Measurements from ENCODE around the gene DHPS.
"Not testable (repeated sequence)": the region's sequence is repeated elsewhere in the genome, so short reads cannot be mapped to it uniquely, and the experiment has no call there.

DHPS gene

DNA sequence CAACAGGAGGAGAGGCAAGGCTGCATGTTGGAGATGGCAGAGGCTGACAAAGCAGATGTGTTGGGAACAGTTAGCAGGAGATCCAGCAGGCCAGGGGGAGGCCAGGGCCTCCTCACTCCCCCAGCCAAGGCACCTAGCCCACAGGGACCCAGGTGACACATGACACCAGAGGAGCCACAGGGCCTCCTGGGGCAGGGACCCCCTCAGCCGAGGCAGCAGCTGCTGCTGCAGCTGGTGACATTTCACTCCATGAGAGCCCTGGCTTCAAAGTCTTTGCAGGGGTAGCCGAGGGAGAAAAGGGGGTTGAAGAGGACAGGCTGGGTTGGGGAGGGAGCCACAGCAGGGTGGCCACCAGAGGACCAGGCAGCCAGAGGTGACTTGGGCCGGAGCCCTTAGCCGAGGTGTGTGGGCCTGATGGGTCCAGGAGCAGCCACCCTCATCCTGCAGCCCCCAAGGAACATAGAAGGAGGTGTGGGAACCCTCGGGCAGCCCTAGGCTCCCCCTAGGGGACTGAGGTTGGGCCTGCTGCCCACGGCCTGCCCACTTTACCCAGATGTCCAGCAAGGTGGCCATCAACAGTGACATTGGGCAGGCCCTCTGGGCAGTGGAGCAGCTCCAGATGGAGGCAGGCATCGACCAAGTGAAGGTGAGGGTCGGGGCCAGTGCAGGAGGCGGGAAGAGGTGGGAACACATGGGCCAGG, 6.0 kb upstream of the DHPS start, which contains the start of gene GNG14:
TSS of gene GNG14 (plus strand) at position 503 of the 701 bp plus-strand sequence. CDS start at position 554, 51 bp downstream.
- Histone ChIP-seq H3K4me3 (ENCODE audit: low read length) (no peak within 1 kb of the TSS), H3K4me1 (ENCODE audit: control insufficient read depth, insufficient read depth, low read length) (no peaks in the 10 kb centered on the region), H3K27me3 (ENCODE audit: control insufficient read depth, insufficient read depth, low read length) (no peaks in the 10 kb centered on the region), H3K9ac (ENCODE audit: low read length) (peak within 1 kb of the TSS; percentile 25), H3K9me3 (ENCODE audit: control insufficient read depth, low read length) (no peaks in the 10 kb centered on the region), H3K36me3 (ENCODE audit: control insufficient read depth, insufficient read depth, low read length) (no peaks in the 10 kb centered on the region)

DNA sequence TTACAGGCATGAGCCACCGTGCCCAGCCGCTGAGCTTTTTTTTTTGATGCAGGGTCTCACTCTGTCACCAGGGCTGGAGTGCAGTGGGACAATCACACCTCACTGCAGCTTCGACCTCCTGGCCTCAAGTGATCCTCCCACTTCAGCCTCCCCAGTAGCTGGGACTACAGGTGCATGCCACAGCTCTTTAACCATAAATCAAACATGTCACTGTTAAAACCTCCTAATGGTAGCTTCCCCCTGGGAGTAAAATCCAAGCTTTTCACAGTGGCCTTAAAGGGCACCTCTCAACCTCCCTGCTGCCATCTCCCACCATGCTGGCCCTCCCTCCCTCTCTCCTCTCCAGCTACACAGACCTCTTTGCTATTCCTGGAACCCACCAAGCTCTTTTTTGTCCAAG, 4.2 kb upstream of the DHPS start:
- Histone ChIP-seq H3K9me3 (ENCODE audit: control insufficient read depth, low read length) (no peaks in the 10 kb centered on the region), H3K4me3 (ENCODE audit: low read length) (no peak overlapping the region), H3K36me3 (ENCODE audit: control insufficient read depth, insufficient read depth, low read length) (no peaks in the 10 kb centered on the region), H3K9ac (ENCODE audit: low read length) (no peak overlapping the region), H3K27me3 (ENCODE audit: control insufficient read depth, insufficient read depth, low read length) (no peaks in the 10 kb centered on the region), H3K4me1 (ENCODE audit: control insufficient read depth, insufficient read depth, low read length) (no peaks in the 10 kb centered on the region)

DNA sequence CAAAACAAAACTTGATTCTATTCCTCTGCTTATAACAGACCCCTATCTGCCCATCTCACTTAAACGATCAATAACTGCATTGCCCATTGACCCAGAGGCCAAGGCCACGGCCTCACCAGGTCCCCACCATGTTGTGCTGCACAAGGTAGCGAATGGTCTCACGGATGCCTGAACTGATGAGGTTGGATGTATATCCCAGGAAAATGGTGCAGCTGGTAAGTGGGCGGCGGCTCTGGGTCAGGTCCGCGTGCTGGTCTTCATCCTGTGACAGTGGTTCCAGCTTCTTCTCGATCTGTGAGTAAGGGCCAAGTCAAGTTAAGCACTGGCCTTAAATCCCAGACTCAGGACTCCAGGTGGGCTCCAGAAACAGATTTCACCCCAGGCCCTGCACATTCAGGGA, 1.6 kb downstream of the DHPS start:
- Histone ChIP-seq H3K27me3 (ENCODE audit: control insufficient read depth, insufficient read depth, low read length) (no peaks in the 10 kb centered on the region), H3K9me3 (ENCODE audit: control insufficient read depth, low read length) (no peaks in the 10 kb centered on the region), H3K9ac (ENCODE audit: low read length) (no peak overlapping the region), H3K4me1 (ENCODE audit: control insufficient read depth, insufficient read depth, low read length) (no peaks in the 10 kb centered on the region), H3K4me3 (ENCODE audit: low read length) (no peak overlapping the region), H3K36me3 (ENCODE audit: control insufficient read depth, insufficient read depth, low read length) (peaks cover 16% of the 10 kb centered on the region)

DNA sequence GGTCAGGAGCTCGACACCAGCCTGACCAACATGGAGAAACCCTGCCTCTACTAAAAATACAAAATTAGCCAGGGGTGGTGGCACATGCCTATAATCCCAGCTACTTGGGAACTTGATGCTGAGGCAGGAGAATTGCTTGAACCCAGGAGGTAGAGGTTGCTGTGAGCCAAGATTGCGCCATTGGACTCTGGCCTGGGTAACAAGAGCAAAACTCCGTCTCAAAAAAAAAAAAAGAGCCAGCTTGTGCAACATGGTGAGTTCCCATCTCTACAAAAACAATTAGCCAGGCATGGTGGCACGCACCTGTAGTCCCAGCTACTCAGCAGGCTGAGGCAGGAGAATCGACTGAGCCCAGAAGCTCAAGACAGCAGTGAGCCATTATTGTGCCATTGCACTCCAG, 3.6 kb downstream of the DHPS start:
- H3K9me3 ChIP-seq (ENCODE audit: control insufficient read depth, low read length); H3K4me1 ChIP-seq (ENCODE audit: control insufficient read depth, insufficient read depth, low read length); H3K4me3 ChIP-seq (ENCODE audit: low read length); H3K9ac ChIP-seq (ENCODE audit: low read length); H3K27me3 ChIP-seq (ENCODE audit: control insufficient read depth, insufficient read depth, low read length): not testable (repeated sequence)
- H3K36me3 ChIP-seq (ENCODE audit: control insufficient read depth, insufficient read depth, low read length): peaks cover 16% of the 10 kb centered on the region

DNA sequence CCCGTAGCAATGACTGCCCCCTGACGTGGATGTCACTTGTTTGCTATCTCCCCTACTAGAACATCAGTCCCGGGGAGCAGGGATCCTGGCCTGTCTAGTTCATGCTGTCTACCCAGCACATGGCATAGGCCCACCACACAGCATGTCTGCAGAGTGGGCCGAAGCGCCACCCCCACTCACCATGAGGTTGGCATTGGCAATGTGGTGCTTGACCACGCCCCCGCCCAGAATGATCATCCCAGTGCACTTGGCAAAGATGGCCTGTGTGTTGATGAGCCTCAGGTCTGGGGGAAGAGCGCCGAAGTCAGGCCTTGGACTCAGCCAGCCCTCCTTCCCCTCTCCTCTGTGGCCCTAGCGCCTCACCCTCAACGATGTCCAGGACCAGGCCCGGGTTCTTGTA, 4.8 kb downstream of the DHPS start:
- no peaks in the 10 kb centered on the region for H3K9me3 ChIP-seq (ENCODE audit: control insufficient read depth, low read length)
- no peak overlapping the region for H3K4me3 ChIP-seq (ENCODE audit: low read length)
- H3K4me1 ChIP-seq (ENCODE audit: control insufficient read depth, insufficient read depth, low read length): no peaks in the 10 kb centered on the region
- H3K36me3 ChIP-seq (ENCODE audit: control insufficient read depth, insufficient read depth, low read length): peaks cover 16% of the 10 kb centered on the region
- H3K9ac ChIP-seq (ENCODE audit: low read length): no peak overlapping the region
- H3K27me3 ChIP-seq (ENCODE audit: control insufficient read depth, insufficient read depth, low read length): no peaks in the 10 kb centered on the region

DNA sequence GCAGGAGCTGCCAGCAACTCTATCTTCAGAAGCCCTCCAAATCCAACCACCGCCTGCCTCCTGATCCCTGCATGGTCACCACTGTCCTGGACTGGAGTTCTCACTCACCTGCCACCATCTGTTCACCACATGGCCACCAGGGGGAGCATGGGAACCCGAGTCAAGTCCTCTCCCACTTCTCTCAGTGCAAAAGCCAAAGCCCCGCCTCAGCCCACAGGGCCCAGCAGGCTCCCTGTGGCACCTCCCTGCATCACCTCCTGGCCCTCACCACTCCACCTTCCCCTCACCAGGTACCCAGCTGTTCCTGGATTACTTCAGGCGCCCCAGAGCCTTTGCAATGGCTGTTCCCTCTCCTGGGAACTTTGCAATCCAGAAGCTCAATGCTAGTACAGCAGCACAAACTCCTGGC, 5.3 kb downstream of the DHPS start:
- no peaks in the 10 kb centered on the region for H3K9me3 ChIP-seq (ENCODE audit: control insufficient read depth, low read length)
- peaks cover 16% of the 10 kb centered on the region for H3K36me3 ChIP-seq (ENCODE audit: control insufficient read depth, insufficient read depth, low read length)
- no peaks in the 10 kb centered on the region for H3K27me3 ChIP-seq (ENCODE audit: control insufficient read depth, insufficient read depth, low read length)
- H3K4me3 ChIP-seq (ENCODE audit: low read length): no peak overlapping the region
- H3K9ac ChIP-seq (ENCODE audit: low read length): no peak overlapping the region
- no peaks in the 10 kb centered on the region for H3K4me1 ChIP-seq (ENCODE audit: control insufficient read depth, insufficient read depth, low read length)

DNA sequence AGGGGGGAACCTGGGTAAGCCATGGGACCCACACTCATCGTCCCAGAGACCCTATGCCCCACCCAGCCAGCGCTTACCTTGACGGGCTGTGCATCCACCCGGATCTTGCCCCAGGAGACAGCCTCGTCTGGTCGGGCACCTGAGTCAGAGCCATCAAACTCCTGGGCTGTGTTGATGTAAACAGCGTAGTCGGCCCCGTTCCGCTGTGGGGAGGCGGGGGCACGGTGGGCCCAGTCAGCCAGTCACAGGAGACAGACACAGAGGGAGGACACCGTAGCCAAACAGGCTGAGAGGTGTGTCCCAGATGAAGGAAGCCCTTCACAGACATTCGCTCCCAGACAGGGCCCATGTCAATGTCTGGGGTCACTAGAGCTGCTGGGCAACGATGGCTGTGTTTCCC, 5.7 kb downstream of the DHPS start:
- no peaks in the 10 kb centered on the region for H3K4me1 ChIP-seq (ENCODE audit: control insufficient read depth, insufficient read depth, low read length)
- H3K36me3 ChIP-seq (ENCODE audit: control insufficient read depth, insufficient read depth, low read length): peaks cover 16% of the 10 kb centered on the region
- no peak overlapping the region for H3K4me3 ChIP-seq (ENCODE audit: low read length)

DNA sequence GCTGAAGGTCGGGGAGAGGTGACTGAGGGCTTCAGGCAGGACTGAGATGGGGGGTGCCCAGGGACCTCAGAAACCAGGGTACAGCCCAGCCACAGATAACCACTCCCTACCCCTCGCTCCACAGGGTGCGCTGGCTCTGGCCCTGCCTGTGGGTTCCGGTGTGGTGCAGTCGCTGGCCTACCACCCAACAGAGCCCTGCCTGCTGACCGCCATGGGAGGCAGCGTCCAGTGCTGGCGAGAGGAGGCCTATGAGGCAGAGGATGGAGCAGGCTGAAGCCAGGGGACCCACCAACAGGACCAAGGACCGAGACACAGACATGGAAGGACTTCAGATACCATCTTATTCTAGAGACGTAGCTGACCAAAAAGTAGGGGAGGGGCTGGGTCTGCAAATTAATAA, 6.3 kb downstream of the DHPS start:
- no peaks in the 10 kb centered on the region for H3K9me3 ChIP-seq (ENCODE audit: control insufficient read depth, low read length)
- H3K36me3 ChIP-seq (ENCODE audit: control insufficient read depth, insufficient read depth, low read length): peaks cover 16% of the 10 kb centered on the region
- H3K4me1 ChIP-seq (ENCODE audit: control insufficient read depth, insufficient read depth, low read length): peaks cover 4% of the 10 kb centered on the region
- H3K4me3 ChIP-seq (ENCODE audit: low read length): no peak overlapping the region
- no peaks in the 10 kb centered on the region for H3K27me3 ChIP-seq (ENCODE audit: control insufficient read depth, insufficient read depth, low read length)
- H3K9ac ChIP-seq (ENCODE audit: low read length): no peak overlapping the region

More for the DNA sequence above, 5.7 kb downstream of the DHPS start:
- Histone ChIP-seq H3K9me3 (ENCODE audit: control insufficient read depth, low read length) (no peaks in the 10 kb centered on the region), H3K27me3 (ENCODE audit: control insufficient read depth, insufficient read depth, low read length) (no peaks in the 10 kb centered on the region), H3K9ac (ENCODE audit: low read length) (no peak overlapping the region)

DNA sequence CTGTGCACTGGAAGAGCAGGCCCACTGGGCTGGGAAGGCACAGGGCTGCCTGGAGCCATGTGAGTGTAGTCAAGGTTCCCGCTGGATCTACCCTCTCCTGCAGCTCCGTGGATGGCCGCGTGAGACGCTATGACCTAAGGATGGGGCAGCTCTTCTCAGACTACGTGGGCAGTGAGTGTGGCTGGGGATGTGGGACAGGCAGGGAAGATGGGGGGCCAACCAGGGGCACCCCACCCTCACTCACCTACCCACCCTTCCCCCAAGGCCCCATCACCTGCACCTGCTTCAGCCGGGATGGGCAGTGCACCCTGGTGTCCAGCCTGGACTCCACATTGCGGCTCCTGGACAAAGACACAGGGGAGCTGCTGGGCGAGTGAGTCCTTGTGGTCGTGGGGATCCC, 8.9 kb downstream of the DHPS start:
- Histone ChIP-seq H3K4me3 (ENCODE audit: low read length) (no peak overlapping the region), H3K27me3 (ENCODE audit: control insufficient read depth, insufficient read depth, low read length) (no peaks in the 10 kb centered on the region), H3K9ac (ENCODE audit: low read length) (no peak overlapping the region), H3K9me3 (ENCODE audit: control insufficient read depth, low read length) (no peaks in the 10 kb centered on the region), H3K4me1 (ENCODE audit: control insufficient read depth, insufficient read depth, low read length) (peaks cover 21% of the 10 kb centered on the region), H3K36me3 (ENCODE audit: control insufficient read depth, insufficient read depth, low read length) (peaks cover 16% of the 10 kb centered on the region)

DNA sequence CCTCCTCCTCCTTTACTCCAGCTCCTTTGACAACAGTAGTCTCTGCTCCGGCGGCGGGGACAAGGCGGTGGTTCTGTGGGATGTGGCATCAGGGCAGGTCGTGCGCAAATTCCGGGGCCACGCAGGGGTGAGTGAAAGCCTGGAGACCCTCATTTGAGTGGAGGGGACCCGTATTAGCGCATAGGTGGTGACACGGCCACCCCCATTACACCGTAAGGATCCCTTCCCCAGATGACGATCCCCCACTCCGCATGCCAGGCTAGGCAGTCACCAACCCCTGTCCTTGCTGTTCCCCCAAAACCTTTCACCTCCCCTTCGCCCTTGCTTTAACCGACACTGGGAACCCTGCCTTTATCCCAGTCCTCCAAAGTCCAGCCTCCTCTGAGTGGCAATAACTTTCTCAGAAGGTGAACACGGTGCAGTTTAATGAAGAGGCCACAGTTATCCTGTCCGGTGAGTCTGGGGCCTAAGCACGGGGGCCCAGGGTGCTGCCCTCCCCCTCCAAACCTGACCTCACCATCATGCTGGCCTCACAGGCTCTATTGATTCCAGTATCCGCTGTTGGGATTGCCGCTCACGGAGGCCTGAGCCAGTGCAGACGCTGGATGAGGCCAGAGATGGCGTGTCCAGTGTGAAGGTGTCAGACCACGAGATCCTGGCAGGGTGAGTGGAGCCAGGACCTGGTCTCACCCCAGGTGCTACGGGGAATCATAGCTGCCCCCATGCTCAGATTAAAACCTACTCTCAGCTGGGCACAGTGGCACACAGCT, 11.3 kb downstream of the DHPS start:
- Histone ChIP-seq H3K9me3 (ENCODE audit: control insufficient read depth, low read length) (no peaks in the 10 kb centered on the region), H3K4me1 (ENCODE audit: control insufficient read depth, insufficient read depth, low read length) (peaks cover 37% of the 10 kb centered on the region), H3K9ac (ENCODE audit: low read length) (peak overlapping the region; percentile 87), H3K36me3 (ENCODE audit: control insufficient read depth, insufficient read depth, low read length) (no peaks in the 10 kb centered on the region), H3K27me3 (ENCODE audit: control insufficient read depth, insufficient read depth, low read length) (no peaks in the 10 kb centered on the region), H3K4me3 (ENCODE audit: low read length) (peak overlapping the region; percentile 94)

DNA sequence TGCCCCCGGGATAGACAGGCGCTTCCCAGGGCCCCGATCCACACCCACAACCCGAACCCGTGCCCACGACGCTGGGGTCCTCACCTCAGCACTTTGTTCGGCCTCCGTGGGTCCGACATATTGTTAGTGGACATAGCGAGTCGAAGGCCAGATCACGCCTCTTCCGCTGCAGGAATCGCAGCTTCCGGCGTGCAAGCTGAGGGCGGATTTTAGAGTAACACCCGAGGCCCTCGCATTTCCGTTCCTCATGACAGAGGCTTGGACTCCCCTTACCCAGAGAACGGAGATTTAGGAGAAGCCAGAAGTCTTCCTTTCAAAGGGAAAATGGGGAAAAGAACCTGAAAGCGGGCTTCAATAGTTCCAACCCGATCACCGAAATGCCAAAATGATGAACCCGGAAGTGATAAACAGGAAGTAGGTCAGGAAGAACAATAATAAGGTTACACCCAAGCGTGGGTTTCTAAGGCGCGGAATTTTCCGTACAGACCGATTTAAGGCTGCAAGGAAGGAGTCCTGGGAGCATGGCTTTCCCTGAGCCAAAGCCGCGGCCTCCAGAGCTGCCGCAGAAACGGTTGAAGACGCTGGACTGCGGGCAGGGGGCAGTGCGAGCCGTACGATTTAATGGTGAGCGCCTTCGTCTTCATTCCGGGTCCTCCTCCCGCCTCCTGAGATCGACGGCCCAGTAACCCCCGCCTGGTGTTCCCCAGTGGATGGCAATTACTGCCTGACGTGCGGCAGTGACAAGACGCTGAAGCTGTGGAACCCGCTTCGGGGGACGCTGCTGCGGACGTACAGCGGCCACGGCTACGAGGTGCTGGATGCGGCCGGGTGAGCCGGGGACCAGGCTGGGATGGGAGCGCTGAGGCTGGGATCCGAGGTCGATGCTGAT, 12.2 kb downstream of the DHPS start:
- Histone ChIP-seq H3K9me3 (ENCODE audit: control insufficient read depth, low read length) (no peaks in the 10 kb centered on the region), H3K9ac (ENCODE audit: low read length) (peak overlapping the region; percentile 87), H3K4me3 (ENCODE audit: low read length) (peak overlapping the region; percentile 94), H3K27me3 (ENCODE audit: control insufficient read depth, insufficient read depth, low read length) (no peaks in the 10 kb centered on the region), H3K36me3 (ENCODE audit: control insufficient read depth, insufficient read depth, low read length) (no peaks in the 10 kb centered on the region), H3K4me1 (ENCODE audit: control insufficient read depth, insufficient read depth, low read length) (peaks cover 40% of the 10 kb centered on the region)

DNA sequence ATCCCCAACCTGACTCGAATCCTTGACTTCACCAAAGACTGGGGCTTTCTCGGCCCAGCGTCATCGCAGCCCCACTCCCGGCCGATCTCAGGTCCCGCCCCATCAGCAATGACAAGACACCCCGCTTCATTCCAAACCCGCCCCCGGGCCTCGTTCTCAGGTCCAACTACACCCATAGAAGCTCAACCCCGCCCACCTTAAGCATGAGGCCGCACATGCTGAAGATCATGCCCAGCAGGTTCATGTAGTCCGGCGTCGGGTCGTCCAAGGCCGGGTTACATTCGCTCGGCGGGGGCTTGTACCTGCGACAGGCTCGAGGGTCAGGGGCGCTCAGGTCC, 12.8 kb downstream of the DHPS start:
- peak overlapping the region; percentile 87 for H3K9ac ChIP-seq (ENCODE audit: low read length)
- peaks cover 40% of the 10 kb centered on the region for H3K4me1 ChIP-seq (ENCODE audit: control insufficient read depth, insufficient read depth, low read length)
- H3K36me3 ChIP-seq (ENCODE audit: control insufficient read depth, insufficient read depth, low read length): no peaks in the 10 kb centered on the region
- no peaks in the 10 kb centered on the region for H3K27me3 ChIP-seq (ENCODE audit: control insufficient read depth, insufficient read depth, low read length)
- no peaks in the 10 kb centered on the region for H3K9me3 ChIP-seq (ENCODE audit: control insufficient read depth, low read length)
- peak overlapping the region; percentile 94 for H3K4me3 ChIP-seq (ENCODE audit: low read length)
